Measurements from ENCODE around the gene FAM120C. TPM values are rescaled to one million over a fixed set of nuclear protein-coding genes. Genes with fewer than 3 reads are reported as not detected.

Gene FAM120C
- total RNA-seq, 1 donor from 2014 or later, result 0.53 TPM

- TF ChIP-seq, protein P1, sequence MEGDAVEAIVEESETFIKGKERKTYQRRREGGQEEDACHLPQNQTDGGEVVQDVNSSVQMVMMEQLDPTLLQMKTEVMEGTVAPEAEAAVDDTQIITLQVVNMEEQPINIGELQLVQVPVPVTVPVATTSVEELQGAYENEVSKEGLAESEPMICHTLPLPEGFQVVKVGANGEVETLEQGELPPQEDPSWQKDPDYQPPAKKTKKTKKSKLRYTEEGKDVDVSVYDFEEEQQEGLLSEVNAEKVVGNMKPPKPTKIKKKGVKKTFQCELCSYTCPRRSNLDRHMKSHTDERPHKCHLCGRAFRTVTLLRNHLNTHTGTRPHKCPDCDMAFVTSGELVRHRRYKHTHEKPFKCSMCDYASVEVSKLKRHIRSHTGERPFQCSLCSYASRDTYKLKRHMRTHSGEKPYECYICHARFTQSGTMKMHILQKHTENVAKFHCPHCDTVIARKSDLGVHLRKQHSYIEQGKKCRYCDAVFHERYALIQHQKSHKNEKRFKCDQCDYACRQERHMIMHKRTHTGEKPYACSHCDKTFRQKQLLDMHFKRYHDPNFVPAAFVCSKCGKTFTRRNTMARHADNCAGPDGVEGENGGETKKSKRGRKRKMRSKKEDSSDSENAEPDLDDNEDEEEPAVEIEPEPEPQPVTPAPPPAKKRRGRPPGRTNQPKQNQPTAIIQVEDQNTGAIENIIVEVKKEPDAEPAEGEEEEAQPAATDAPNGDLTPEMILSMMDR (IDR thresholded peaks at IDR 0.05; ENCODE audit: insufficient read depth, low read length, severe bottlenecking), result no peak
- Histone ChIP-seq H3K36me3 (ENCODE audit: control insufficient read depth, insufficient read depth, low read length) (no peaks in the 10 kb centered on the region), H3K27me3 (ENCODE audit: control insufficient read depth, insufficient read depth, low read length) (no peaks in the 10 kb centered on the region), H3K4me3 (ENCODE audit: low read depth, low read length) (peak overlapping the region; percentile 55)
- peak; percentile 41 for DNase-seq (ENCODE audit: low read depth)
- FAIRE-seq, result no peak
These were observed 1.7 kb downstream of the FAM120C start for GRCh38 chrX:54181202-54181953.

- no peak for FAIRE-seq
- Histone ChIP-seq H3K4me3 (ENCODE audit: low read depth, low read length) (peak overlapping the region; percentile 15), H3K36me3 (ENCODE audit: control insufficient read depth, insufficient read depth, low read length) (no peaks in the 10 kb centered on the region), H3K27me3 (ENCODE audit: control insufficient read depth, insufficient read depth, low read length) (no peaks in the 10 kb centered on the region)
- TF ChIP-seq, protein P1 (IDR thresholded peaks at IDR 0.05; ENCODE audit: insufficient read depth, low read length, severe bottlenecking), result no peak
- peak; percentile 36 for DNase-seq (ENCODE audit: low read depth)
These were observed 2.7 kb downstream of the FAM120C start for GRCh38 chrX:54180403-54180802.

GRCh38 chrX:54178100-54178940 lies 4.7 kb downstream of the FAM120C start:
- DNase-seq (ENCODE audit: low read depth) (peak; percentile 81), FAIRE-seq (no peak)
- Histone ChIP-seq H3K36me3 (ENCODE audit: control insufficient read depth, insufficient read depth, low read length) (peaks cover 4% of the 10 kb centered on the region), H3K4me3 (ENCODE audit: low read depth, low read length) (no peak overlapping the region), H3K27me3 (ENCODE audit: control insufficient read depth, insufficient read depth, low read length) (no peaks in the 10 kb centered on the region)
- TF ChIP-seq, protein P1 (IDR thresholded peaks at IDR 0.05; ENCODE audit: insufficient read depth, low read length, severe bottlenecking), result no peak

GRCh38 chrX:54177306-54177705 lies 5.7 kb downstream of the FAM120C start:
- TF ChIP-seq, protein P1 (IDR thresholded peaks at IDR 0.05; ENCODE audit: insufficient read depth, low read length, severe bottlenecking), result no peak
- H3K27me3 ChIP-seq (ENCODE audit: control insufficient read depth, insufficient read depth, low read length), result no peaks in the 10 kb centered on the region
- FAIRE-seq (no peak), DNase-seq (ENCODE audit: low read depth) (no peak)
- H3K36me3 ChIP-seq (ENCODE audit: control insufficient read depth, insufficient read depth, low read length), result peaks cover 4% of the 10 kb centered on the region
- no peak overlapping the region for H3K4me3 ChIP-seq (ENCODE audit: low read depth, low read length)

DNA sequence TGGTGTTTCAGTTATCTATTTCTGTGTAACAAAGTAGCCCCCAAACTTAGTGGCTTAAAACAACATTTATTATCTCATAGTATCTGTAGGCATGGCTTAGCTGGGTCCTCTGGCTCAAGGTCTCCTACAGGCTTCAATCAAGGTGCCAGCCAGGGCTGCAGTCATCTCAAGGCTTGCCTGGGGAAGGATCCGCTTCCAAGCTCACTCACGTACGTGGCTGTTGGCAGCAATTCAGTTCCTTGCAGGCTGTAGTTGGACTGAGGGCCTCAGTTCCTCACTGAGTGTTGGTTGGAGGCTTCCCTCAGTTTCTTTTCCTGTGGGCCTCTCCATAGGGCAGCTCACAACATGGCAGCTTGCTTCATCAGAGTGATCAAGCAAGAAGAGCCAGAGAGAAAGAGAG lies 9.3 kb downstream of the FAM120C start:
- no peak overlapping the region for H3K4me3 ChIP-seq (ENCODE audit: low read depth, low read length)
- H3K27me3 ChIP-seq (ENCODE audit: control insufficient read depth, insufficient read depth, low read length), result no peaks in the 10 kb centered on the region
- TF ChIP-seq, protein P1 (IDR thresholded peaks at IDR 0.05; ENCODE audit: insufficient read depth, low read length, severe bottlenecking), result no peak
- FAIRE-seq (no peak), DNase-seq (ENCODE audit: low read depth) (no peak)
- peaks cover 4% of the 10 kb centered on the region for H3K36me3 ChIP-seq (ENCODE audit: control insufficient read depth, insufficient read depth, low read length)
